ENCODE measurements around the gene HOXD1.

GRCh38 chr2:176234940-176235339 is 46.5 kb downstream of the HOXD1 start:
- TF ChIP-seq CTCF (IDR thresholded peaks at IDR 0.05) (no peak), POLR2A (IDR thresholded peaks at IDR 0.05) (no peak)
